Measurements from ENCODE around the gene TNFAIP2. TPM values are rescaled to one million over a fixed set of nuclear protein-coding genes. Genes with fewer than 3 reads are reported as not detected.

TNFAIP2 gene
- total and polyA plus RNA-seq, 2 experiments from 2014 or later, result 9.9 to 14.1 TPM

GRCh38 chr14:103130965-103131364, 7.7 kb downstream of the TNFAIP2 start:
- no peak overlapping the region for H3K27ac Mint-ChIP-seq
- H3K9me3 Mint-ChIP-seq, result no peaks in the 10 kb centered on the region; the same call in 1 of the 3 replicates
- peaks cover 38% of the 10 kb centered on the region for H3K27me3 Mint-ChIP-seq (ENCODE audit: insufficient read depth, low read depth, poor library complexity)
- Histone ChIP-seq H4K20me1 (replicated peaks; ENCODE audit: insufficient read depth) (peaks cover 9% of the 10 kb centered on the region), H3K4me1 (ENCODE audit: insufficient read depth) (no peaks in the 10 kb centered on the region), H3K4me3 (no peak overlapping the region), H3K4me2 (no peak overlapping the region), H3K79me2 (replicated peaks; ENCODE audit: insufficient read depth) (no peaks in the 10 kb centered on the region), H3K27ac (ENCODE audit: low read depth) (no peak overlapping the region), H3K9me2 (ENCODE audit: insufficient read depth) (no peaks in the 10 kb centered on the region), H3K27me3 (ENCODE audit: insufficient read depth) (peaks cover 25% of the 10 kb centered on the region), H3K36me3 (ENCODE audit: insufficient read depth) (no peaks in the 10 kb centered on the region), H3F3A (replicated peaks; ENCODE audit: low read depth) (0 out of 2 replicates have a peak, but pooled peaks cover 5% of the 10 kb centered on the region), H2AFZ (no peak overlapping the region)
- peaks cover 7% of the 10 kb centered on the region for H3K4me1 Mint-ChIP-seq
- no peak for TF ChIP-seq ZNF114 (CRISPR knock-in tag; IDR thresholded peaks at IDR 0.05)
- TF ChIP-seq, protein P1, sequence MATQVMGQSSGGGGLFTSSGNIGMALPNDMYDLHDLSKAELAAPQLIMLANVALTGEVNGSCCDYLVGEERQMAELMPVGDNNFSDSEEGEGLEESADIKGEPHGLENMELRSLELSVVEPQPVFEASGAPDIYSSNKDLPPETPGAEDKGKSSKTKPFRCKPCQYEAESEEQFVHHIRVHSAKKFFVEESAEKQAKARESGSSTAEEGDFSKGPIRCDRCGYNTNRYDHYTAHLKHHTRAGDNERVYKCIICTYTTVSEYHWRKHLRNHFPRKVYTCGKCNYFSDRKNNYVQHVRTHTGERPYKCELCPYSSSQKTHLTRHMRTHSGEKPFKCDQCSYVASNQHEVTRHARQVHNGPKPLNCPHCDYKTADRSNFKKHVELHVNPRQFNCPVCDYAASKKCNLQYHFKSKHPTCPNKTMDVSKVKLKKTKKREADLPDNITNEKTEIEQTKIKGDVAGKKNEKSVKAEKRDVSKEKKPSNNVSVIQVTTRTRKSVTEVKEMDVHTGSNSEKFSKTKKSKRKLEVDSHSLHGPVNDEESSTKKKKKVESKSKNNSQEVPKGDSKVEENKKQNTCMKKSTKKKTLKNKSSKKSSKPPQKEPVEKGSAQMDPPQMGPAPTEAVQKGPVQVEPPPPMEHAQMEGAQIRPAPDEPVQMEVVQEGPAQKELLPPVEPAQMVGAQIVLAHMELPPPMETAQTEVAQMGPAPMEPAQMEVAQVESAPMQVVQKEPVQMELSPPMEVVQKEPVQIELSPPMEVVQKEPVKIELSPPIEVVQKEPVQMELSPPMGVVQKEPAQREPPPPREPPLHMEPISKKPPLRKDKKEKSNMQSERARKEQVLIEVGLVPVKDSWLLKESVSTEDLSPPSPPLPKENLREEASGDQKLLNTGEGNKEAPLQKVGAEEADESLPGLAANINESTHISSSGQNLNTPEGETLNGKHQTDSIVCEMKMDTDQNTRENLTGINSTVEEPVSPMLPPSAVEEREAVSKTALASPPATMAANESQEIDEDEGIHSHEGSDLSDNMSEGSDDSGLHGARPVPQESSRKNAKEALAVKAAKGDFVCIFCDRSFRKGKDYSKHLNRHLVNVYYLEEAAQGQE (IDR thresholded peaks at IDR 0.05; ENCODE audit: unreplicated experiment), result no peak
- TF ChIP-seq NANOG (IDR thresholded peaks at IDR 0.05; ENCODE audit: borderline replicate concordance), result no peak
- no peak for TF ChIP-seq JUNB (IDR thresholded peaks at IDR 0.05; ENCODE audit: unreplicated experiment)
- TF ChIP-seq STAT1 (IDR thresholded peaks at IDR 0.05; ENCODE audit: unreplicated experiment), result no peak
- TF ChIP-seq POLR2AphosphoS5 (IDR thresholded peaks at IDR 0.05; ENCODE audit: low read depth), result no peak
- TF ChIP-seq CREB1 (CRISPR knock-in tag; IDR thresholded peaks at IDR 0.05; ENCODE audit: low read depth), result no peak
- TF ChIP-seq EZH2phosphoT487 (IDR thresholded peaks at IDR 0.05; ENCODE audit: unreplicated experiment), result no peak
- TF ChIP-seq, protein P2, sequence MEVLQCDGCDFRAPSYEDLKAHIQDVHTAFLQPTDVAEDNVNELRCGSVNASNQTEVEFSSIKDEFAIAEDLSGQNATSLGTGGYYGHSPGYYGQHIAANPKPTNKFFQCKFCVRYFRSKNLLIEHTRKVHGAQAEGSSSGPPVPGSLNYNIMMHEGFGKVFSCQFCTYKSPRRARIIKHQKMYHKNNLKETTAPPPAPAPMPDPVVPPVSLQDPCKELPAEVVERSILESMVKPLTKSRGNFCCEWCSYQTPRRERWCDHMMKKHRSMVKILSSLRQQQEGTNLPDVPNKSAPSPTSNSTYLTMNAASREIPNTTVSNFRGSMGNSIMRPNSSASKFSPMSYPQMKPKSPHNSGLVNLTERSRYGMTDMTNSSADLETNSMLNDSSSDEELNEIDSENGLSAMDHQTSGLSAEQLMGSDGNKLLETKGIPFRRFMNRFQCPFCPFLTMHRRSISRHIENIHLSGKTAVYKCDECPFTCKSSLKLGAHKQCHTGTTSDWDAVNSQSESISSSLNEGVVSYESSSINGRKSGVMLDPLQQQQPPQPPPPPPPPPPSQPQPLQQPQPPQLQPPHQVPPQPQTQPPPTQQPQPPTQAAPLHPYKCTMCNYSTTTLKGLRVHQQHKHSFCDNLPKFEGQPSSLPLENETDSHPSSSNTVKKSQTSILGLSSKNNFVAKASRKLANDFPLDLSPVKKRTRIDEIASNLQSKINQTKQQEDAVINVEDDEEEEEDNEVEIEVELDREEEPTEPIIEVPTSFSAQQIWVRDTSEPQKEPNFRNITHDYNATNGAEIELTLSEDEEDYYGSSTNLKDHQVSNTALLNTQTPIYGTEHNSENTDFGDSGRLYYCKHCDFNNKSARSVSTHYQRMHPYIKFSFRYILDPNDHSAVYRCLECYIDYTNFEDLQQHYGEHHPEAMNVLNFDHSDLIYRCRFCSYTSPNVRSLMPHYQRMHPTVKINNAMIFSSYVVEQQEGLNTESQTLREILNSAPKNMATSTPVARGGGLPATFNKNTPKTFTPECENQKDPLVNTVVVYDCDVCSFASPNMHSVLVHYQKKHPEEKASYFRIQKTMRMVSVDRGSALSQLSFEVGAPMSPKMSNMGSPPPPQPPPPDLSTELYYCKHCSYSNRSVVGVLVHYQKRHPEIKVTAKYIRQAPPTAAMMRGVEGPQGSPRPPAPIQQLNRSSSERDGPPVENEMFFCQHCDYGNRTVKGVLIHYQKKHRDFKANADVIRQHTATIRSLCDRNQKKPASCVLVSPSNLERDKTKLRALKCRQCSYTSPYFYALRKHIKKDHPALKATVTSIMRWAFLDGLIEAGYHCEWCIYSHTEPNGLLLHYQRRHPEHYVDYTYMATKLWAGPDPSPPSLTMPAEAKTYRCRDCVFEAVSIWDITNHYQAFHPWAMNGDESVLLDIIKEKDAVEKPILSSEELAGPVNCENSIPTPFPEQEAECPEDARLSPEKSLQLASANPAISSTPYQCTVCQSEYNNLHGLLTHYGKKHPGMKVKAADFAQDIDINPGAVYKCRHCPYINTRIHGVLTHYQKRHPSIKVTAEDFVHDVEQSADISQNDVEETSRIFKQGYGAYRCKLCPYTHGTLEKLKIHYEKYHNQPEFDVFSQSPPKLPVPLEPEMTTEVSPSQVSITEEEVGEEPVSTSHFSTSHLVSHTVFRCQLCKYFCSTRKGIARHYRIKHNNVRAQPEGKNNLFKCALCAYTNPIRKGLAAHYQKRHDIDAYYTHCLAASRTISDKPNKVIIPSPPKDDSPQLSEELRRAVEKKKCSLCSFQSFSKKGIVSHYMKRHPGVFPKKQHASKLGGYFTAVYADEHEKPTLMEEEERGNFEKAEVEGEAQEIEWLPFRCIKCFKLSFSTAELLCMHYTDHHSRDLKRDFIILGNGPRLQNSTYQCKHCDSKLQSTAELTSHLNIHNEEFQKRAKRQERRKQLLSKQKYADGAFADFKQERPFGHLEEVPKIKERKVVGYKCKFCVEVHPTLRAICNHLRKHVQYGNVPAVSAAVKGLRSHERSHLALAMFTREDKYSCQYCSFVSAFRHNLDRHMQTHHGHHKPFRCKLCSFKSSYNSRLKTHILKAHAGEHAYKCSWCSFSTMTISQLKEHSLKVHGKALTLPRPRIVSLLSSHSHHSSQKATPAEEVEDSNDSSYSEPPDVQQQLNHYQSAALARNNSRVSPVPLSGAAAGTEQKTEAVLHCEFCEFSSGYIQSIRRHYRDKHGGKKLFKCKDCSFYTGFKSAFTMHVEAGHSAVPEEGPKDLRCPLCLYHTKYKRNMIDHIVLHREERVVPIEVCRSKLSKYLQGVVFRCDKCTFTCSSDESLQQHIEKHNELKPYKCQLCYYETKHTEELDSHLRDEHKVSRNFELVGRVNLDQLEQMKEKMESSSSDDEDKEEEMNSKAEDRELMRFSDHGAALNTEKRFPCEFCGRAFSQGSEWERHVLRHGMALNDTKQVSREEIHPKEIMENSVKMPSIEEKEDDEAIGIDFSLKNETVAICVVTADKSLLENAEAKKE (CRISPR knock-in tag; IDR thresholded peaks at IDR 0.05), result no peak
- no peak for TF ChIP-seq ZNF331 (CRISPR knock-in tag; IDR thresholded peaks at IDR 0.05; ENCODE audit: low read depth)
- no peak overlapping the region for H3K4me3 Mint-ChIP-seq
- no peak for ATAC-seq
- H3K36me3 Mint-ChIP-seq (ENCODE audit: low read depth), result peaks cover 8% of the 10 kb centered on the region; the same call in 1 of the 3 replicates
- DNase-seq (ENCODE audit: low spot score), result no peak

Data from GM23338 (cell line).